Activated naive CD4-positive, alpha-beta T cell treated with Interleukin-2 at 50 U/mL for 16 hours (primary cell): ENCODE measurements around the gene DCXR.

ENCODE experiments used
- DNase-seq: peaks from one replicate; pipeline ENCODE4 v3.0.0-alpha.2; 2020

The DCXR gene

GRCh38 chr17:81994593-81995462, 42.7 kb downstream of the DCXR start:
- no peak for DNase-seq

- no peak for DNase-seq
These were observed 43.5 kb downstream of the DCXR start for GRCh38 chr17:81993729-81994592.

GRCh38 chr17:81992306-81993102, 45.0 kb downstream of the DCXR start:
- DNase-seq: no peak

- DNase-seq: no peak
These were observed 45.7 kb downstream of the DCXR start for GRCh38 chr17:81991684-81992305.

GRCh38 chr17:81990836-81991683, 46.4 kb downstream of the DCXR start:
- DNase-seq: no peak

- no peak for DNase-seq
These were observed 50.2 kb downstream of the DCXR start for GRCh38 chr17:81987161-81987770.

GRCh38 chr17:81986606-81987005, 50.9 kb downstream of the DCXR start:
- no peak for DNase-seq
